Fibroblast of lung (primary cell): ENCODE measurements around the gene ZIK1. TPM values are rescaled to one million over a fixed set of nuclear protein-coding genes. Genes with fewer than 3 reads are reported as not detected.

Experiments
- DNase-seq, 2 donors: peaks; one replicate each; pipeline versions ENCODE4 v3.0.0 to v3.0.0-alpha.2; 2010; ENCODE audit warnings: low read depth in 2 of 2
- H2AFZ ChIP-seq: 2 replicates; pipeline ENCODE4 v1.5.1; 2012; ENCODE audit warnings: low read length, control low read depth, inconsistent platforms
- H3K27ac ChIP-seq: 2 replicates; pipeline ENCODE4 v1.5.1; 2011; ENCODE audit warnings: low read length, control low read depth; ENCODE audit not compliant: insufficient read depth
- H3K27me3 ChIP-seq: 2 replicates; pipeline ENCODE4 v1.5.1; 2011; ENCODE audit warnings: mild to moderate bottlenecking, low read length; ENCODE audit not compliant: control insufficient read depth, insufficient read depth
- H3K36me3 ChIP-seq: 2 replicates; pipeline ENCODE4 v1.5.1; 2011; ENCODE audit warnings: low read length; ENCODE audit not compliant: control insufficient read depth, insufficient read depth
- H3K4me1 ChIP-seq: 2 replicates; pipeline ENCODE4 v1.5.1; 2011; ENCODE audit warnings: low read length; ENCODE audit not compliant: control insufficient read depth, insufficient read depth; ENCODE audit errors: extremely low read depth
- H3K4me2 ChIP-seq: 2 replicates; pipeline ENCODE4 v1.5.1; 2011; ENCODE audit warnings: low read length, control low read depth; ENCODE audit not compliant: insufficient read depth; ENCODE audit errors: extremely low read depth
- H3K4me3 ChIP-seq, 4 experiments: fragments of 200-600 bp in 1 of 4; sonication (generic) in 1 of 4; replicated peaks in 1 of 4; 2 replicates each; pipeline ENCODE4 v1.5.1; 2011 to 2016; ENCODE audit warnings: low read length in 4 of 4, low read depth in 3 of 4, mild to moderate bottlenecking in 3 of 4, control low read depth in 2 of 4, inconsistent platforms in 1 of 4, mixed read lengths in 1 of 4; ENCODE audit not compliant: insufficient read depth in 1 of 4; ENCODE audit errors: control extremely low read depth in 1 of 4
- H3K79me2 ChIP-seq: 2 replicates; pipeline ENCODE4 v1.5.1; 2012; ENCODE audit warnings: mild to moderate bottlenecking, low read length, inconsistent platforms; ENCODE audit not compliant: control insufficient read depth, insufficient read depth
- H3K9ac ChIP-seq: 2 replicates; pipeline ENCODE4 v1.5.1; 2011; ENCODE audit warnings: mild to moderate bottlenecking, low read length, control low read depth; ENCODE audit not compliant: insufficient read depth
- H3K9me3 ChIP-seq: 2 replicates; pipeline ENCODE4 v1.5.1; 2012; ENCODE audit warnings: low read depth, low read length; ENCODE audit not compliant: control insufficient read depth, insufficient read depth
- H4K20me1 ChIP-seq: 2 replicates; pipeline ENCODE4 v1.5.1; 2011; ENCODE audit warnings: low read length; ENCODE audit not compliant: control insufficient read depth, insufficient read depth; ENCODE audit errors: extremely low read depth
- EZH2 ChIP-seq: IDR thresholded peaks from 2 replicates; pipeline ENCODE4 v1.5.1; 2012; ENCODE audit warnings: low read length, control low read depth, mild to moderate bottlenecking; ENCODE audit errors: missing control alignments
- polyA plus RNA-seq, 2 donors: library from polyadenylated mRNA; depleted of rRNA in 1 of 2; stranded (reverse) in 1 of 2; unstranded in 1 of 2; fragments of >200 nt; gene quantifications; 2 replicates each; pipeline ENCODE4 v1.2.1, GENCODE V29; 2011 to 2012; ENCODE audit warnings: missing spikeins in 1 of 2
- total RNA-seq: library from RNA; depleted of rRNA; stranded (reverse); fragments of >200 nt; gene quantifications from 2 replicates; pipeline ENCODE4 v1.2.1, GENCODE V29; 2014
- TF ChIP-seq, protein P1 (sequence below), 2 donors: IDR thresholded peaks in 1 of 2; conservative IDR thresholded peaks in 1 of 2; 1 replicate in 1 of 2; 2 replicates in 1 of 2; pipeline ENCODE4 v1.5.1; 2011 to 2012; ENCODE audit warnings: low read length in 2 of 2, control low read depth in 1 of 2, inconsistent platforms in 1 of 2, low read depth in 1 of 2, mild to moderate bottlenecking in 1 of 2

The ZIK1 gene
- total and polyA plus RNA-seq, 2 donors (not counting 1 experiment from before 2014, with no cell fraction given): 3.9 to 7.1 TPM

DNA sequence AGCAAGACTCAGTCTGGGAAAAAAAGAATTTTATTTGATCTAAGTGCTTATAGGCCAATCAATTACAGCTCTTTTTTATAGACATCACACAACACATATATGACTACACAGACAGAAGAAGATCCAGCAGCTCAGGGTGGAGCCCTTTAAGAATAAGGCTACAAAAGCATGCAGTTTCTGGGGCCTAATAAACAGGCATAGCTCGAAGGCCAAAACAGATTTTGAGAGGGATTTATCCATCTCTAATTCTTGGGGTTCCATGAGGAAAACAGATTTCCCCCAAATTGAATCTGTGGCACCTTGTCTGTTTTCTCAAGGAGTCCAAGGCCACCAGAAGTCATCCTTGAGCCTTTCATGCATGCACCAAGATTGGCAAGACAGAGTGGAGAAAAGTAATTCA, 20.4 kb upstream of the ZIK1 start:
- no peak for TF ChIP-seq EZH2
- TF ChIP-seq, protein P1, sequence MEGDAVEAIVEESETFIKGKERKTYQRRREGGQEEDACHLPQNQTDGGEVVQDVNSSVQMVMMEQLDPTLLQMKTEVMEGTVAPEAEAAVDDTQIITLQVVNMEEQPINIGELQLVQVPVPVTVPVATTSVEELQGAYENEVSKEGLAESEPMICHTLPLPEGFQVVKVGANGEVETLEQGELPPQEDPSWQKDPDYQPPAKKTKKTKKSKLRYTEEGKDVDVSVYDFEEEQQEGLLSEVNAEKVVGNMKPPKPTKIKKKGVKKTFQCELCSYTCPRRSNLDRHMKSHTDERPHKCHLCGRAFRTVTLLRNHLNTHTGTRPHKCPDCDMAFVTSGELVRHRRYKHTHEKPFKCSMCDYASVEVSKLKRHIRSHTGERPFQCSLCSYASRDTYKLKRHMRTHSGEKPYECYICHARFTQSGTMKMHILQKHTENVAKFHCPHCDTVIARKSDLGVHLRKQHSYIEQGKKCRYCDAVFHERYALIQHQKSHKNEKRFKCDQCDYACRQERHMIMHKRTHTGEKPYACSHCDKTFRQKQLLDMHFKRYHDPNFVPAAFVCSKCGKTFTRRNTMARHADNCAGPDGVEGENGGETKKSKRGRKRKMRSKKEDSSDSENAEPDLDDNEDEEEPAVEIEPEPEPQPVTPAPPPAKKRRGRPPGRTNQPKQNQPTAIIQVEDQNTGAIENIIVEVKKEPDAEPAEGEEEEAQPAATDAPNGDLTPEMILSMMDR (conservative IDR thresholded peaks at IDR 0.05 in 1 of 2, IDR thresholded peaks at IDR 0.05 in 1 of 2; ENCODE audit: low read depth in 1 of 2, low read length in 2 of 2): no peak
- Histone ChIP-seq H3K27me3 (no peaks in the 10 kb centered on the region), H3K9me3 (no peaks in the 10 kb centered on the region), H3K27ac (no peak overlapping the region), H3K4me1 (no peaks in the 10 kb centered on the region), H3K79me2 (no peaks in the 10 kb centered on the region), H3K36me3 (no peaks in the 10 kb centered on the region), H3K4me3 (no peak overlapping the region), H3K4me2 (no peak overlapping the region), H2AFZ (no peak overlapping the region), H4K20me1 (no peaks in the 10 kb centered on the region), H3K9ac (no peak overlapping the region)
- no peak for DNase-seq

DNA sequence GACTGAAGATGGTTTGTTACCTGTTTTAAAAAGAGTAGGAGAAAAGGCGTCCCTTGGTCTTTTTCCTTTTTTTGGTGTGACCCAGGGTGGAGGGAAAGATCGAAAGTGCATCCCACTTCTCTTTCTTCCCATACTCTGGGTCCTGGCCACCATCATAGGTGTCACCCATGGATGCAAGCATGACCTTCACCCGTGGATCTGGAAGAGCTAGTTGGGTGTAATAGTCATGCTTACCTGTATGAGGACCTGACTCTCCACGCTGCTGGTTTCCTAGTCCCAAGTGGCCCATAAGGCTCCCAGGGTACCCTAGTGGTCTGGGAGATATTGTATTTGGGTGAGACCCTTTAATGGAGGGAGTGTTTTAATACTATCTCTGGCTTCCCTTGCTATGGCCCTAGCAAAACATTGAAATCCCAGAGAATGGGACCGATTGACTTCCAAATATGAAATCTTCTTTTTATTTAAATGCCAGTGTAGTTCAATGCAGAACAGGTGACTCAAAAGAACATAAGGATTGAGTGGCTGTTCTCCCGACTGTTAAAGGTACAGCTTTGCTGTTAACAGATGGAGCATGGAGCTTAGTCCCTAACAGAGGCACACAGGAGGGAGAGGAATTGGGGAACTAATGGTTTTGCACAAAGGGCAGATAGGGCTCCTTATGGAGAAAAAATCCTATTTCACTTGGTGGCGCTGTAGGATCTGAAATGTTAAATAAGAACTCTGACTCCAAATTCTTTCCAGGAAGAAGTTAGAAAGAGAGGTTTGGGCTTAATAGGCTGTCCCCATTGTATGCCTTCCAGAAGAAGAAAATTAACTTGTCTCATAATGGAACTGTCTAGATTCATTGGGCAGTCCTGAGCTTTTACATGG, 17.3 kb upstream of the ZIK1 start:
- no peaks in the 10 kb centered on the region for H3K4me1 ChIP-seq
- no peak overlapping the region for H3K4me3 ChIP-seq
- no peak overlapping the region for H3K4me2 ChIP-seq
- peaks cover 2% of the 10 kb centered on the region for H3K9me3 ChIP-seq
- H3K27me3 ChIP-seq: no peaks in the 10 kb centered on the region
- peak; percentile 54 for DNase-seq
- no peak overlapping the region for H2AFZ ChIP-seq
- TF ChIP-seq EZH2: no peak
- TF ChIP-seq, protein P1 (conservative IDR thresholded peaks at IDR 0.05 in 1 of 2, IDR thresholded peaks at IDR 0.05 in 1 of 2; ENCODE audit: low read depth in 1 of 2, low read length in 2 of 2): no peak
- no peak overlapping the region for H3K9ac ChIP-seq
- H4K20me1 ChIP-seq: no peaks in the 10 kb centered on the region
- H3K27ac ChIP-seq: no peak overlapping the region
- no peaks in the 10 kb centered on the region for H3K36me3 ChIP-seq
- H3K79me2 ChIP-seq: no peaks in the 10 kb centered on the region

DNA sequence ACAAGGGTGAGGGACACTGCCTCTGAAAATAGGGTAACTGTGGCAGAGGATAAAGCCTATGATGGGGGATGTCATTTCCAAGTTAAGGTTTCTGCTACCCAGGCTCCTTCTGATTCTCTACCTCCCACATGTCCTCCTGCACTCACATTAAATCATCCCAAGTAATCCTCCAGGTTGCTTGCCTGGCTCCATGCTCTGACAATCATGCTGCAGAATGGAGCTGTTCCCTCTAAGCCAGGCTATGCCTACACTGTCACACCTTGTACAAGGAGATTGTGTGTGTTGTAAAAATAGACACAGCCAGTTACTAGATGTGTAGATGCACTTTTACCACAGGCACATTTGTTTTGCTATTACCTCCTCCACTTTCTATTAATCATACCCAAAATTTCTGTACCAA, 13.2 kb upstream of the ZIK1 start:
- TF ChIP-seq, protein P1 (conservative IDR thresholded peaks at IDR 0.05 in 1 of 2, IDR thresholded peaks at IDR 0.05 in 1 of 2; ENCODE audit: low read depth in 1 of 2, low read length in 2 of 2): no peak
- no peak for TF ChIP-seq EZH2
- H3K4me1 ChIP-seq: no peaks in the 10 kb centered on the region
- H3K4me3 ChIP-seq: no peak overlapping the region
- H3K4me2 ChIP-seq: no peak overlapping the region
- DNase-seq: no peak
- H3K9me3 ChIP-seq: peaks cover 18% of the 10 kb centered on the region
- no peak overlapping the region for H3K9ac ChIP-seq
- peaks cover 17% of the 10 kb centered on the region for H3K36me3 ChIP-seq
- H4K20me1 ChIP-seq: no peaks in the 10 kb centered on the region
- H3K79me2 ChIP-seq: no peaks in the 10 kb centered on the region
- H3K27me3 ChIP-seq: no peaks in the 10 kb centered on the region
- no peak overlapping the region for H2AFZ ChIP-seq
- no peak overlapping the region for H3K27ac ChIP-seq
